Measurements from ENCODE around the gene TLR7.

The TLR7 gene

DNA sequence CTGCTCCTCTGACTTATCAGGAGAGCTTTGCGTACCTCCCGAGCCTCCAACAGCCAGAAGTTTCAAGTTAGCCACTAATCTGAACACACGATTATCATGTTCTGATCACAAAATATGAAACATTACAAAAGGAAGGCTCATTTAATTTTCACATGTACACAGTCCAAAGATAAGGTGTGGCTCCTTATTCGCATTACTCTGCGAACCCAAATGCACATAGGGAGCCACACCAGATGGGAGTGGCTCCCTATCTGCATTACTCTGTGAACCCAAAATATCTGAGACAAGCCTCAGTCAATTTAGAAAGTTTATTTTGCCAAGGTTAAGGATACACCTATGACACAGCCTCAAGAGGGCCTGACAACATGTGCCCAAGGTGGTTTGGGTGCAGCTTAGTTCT, 68.0 kb downstream of the TLR7 start:
- no peak for DNase-seq

DNA sequence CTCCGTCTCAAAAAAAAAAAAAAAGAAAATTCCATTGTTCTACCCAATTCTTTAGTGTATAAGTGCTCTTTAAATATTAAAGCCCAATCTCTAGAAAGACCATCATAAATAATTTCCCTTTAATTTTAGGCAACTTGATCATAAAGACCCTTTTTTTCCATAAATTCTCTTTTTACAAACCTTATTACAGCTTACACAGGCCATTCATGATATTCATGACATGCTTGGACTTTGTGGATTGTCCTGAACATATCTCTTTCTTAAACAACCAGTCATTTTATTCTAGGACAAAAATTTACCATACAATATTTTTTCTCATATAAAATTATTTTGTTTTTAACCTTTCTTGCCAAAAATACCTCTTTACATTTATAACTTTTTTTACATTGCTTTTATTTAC, 70.1 kb downstream of the TLR7 start:
- no peak for DNase-seq

Data from activated CD4-positive, alpha-beta T cell treated with anti-CD3 and anti-CD28 coated beads, Interleukin-2, Interleukin-6, amounts not matched to agents 100 ng/mL and 50 ng/mL, durations not matched to agents 16 hours and 8 hours (primary cell).